ENCODE results near the gene CAPZA1. TPM values are rescaled to one million over a fixed set of nuclear protein-coding genes. Genes with fewer than 3 reads are reported as not detected.
A peak's percentile ranks its signal among the peaks of the same experiment; 100 is the strongest.

The CAPZA1 gene
- total and polyA plus RNA-seq, 10 of the 15 experiments (the other 5 are each of a cell fraction or from before 2014, with no cell fraction given), result 187 to 886 (median 278) TPM

DNA sequence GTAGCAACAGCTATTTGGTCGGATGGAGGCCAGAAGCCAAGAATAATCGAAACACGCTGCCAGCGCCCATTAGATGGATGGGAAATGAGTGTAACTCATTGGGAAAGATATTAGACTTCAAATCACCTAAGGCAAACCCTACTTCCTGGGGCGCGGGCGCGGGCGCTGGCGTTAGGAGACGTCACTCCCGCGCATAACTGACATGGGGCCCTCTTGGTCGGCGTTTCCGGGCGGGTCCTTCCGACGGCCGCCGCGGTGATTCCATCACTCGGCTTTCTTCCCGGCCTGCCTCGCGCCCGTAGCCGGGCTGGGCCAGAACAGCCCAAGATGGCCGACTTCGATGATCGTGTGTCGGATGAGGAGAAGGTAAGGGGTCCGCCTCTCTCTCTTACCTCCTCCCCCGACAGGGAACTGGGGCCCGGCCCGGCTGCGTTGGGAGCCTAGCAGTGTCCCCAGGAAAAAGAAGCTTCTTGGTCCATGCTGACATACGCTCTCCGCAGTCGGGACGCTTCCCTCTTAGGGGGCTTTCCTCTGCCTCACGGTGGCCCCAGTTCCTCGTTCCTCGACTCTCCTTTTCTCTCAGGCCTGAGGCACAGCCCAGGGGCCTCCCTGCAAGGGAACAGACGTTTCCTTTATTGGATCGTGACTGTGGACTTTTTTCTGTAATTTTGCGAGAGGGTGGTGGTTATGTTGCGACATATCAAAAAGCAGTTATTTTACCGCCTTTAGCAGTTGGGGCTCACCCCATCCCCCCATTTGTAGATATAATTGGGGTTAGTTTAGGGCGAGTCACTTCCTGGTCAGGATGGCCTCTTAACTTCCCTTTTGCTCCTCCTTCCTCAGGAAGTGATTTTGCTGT lies at the start of gene CAPZA1 (continued):
- TF ChIP-seq, protein P1, sequence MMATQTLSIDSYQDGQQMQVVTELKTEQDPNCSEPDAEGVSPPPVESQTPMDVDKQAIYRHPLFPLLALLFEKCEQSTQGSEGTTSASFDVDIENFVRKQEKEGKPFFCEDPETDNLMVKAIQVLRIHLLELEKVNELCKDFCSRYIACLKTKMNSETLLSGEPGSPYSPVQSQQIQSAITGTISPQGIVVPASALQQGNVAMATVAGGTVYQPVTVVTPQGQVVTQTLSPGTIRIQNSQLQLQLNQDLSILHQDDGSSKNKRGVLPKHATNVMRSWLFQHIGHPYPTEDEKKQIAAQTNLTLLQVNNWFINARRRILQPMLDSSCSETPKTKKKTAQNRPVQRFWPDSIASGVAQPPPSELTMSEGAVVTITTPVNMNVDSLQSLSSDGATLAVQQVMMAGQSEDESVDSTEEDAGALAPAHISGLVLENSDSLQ (IDR thresholded peaks at IDR 0.05), result peak; percentile 95
- TF ChIP-seq WRNIP1 (IDR thresholded peaks at IDR 0.05; ENCODE audit: borderline replicate concordance, low read depth, low read length) (0 out of 2 replicates have a peak, but pooled peaks have one; percentile 50), MEF2A (IDR thresholded peaks at IDR 0.05; ENCODE audit: insufficient read depth, low read depth, low read length) (no peak), LARP7 (IDR thresholded peaks at IDR 0.05) (peak; percentile 44; the same call in 1 of the 2 replicates), RELA (IDR thresholded peaks at IDR 0.05; ENCODE audit: borderline replicate concordance, partially characterized antibody) (no peak), NBN (IDR thresholded peaks at IDR 0.05) (peak; percentile 82), SP1 (IDR thresholded peaks at IDR 0.05; ENCODE audit: low read depth, low read length) (peak; percentile 10), CBX3 (IDR thresholded peaks at IDR 0.05; ENCODE audit: borderline replicate concordance, low read depth) (no peak), NFYB (IDR thresholded peaks at IDR 0.05; ENCODE audit: insufficient read depth, low read depth, low read length) (no peak), KDM1A (IDR thresholded peaks at IDR 0.05; ENCODE audit: borderline replicate concordance) (no peak), RAD51 (IDR thresholded peaks at IDR 0.05) (no peak), IKZF2 (IDR thresholded peaks at IDR 0.05) (no peak), SREBF1 (IDR thresholded peaks at IDR 0.05; ENCODE audit: low read length) (no peak)
- TF ChIP-seq, protein P2, sequence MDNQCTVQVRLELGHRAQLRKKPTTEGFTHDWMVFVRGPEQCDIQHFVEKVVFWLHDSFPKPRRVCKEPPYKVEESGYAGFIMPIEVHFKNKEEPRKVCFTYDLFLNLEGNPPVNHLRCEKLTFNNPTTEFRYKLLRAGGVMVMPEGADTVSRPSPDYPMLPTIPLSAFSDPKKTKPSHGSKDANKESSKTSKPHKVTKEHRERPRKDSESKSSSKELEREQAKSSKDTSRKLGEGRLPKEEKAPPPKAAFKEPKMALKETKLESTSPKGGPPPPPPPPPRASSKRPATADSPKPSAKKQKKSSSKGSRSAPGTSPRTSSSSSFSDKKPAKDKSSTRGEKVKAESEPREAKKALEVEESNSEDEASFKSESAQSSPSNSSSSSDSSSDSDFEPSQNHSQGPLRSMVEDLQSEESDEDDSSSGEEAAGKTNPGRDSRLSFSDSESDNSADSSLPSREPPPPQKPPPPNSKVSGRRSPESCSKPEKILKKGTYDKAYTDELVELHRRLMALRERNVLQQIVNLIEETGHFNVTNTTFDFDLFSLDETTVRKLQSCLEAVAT (IDR thresholded peaks at IDR 0.05), result peak; percentile 86; the same call in 1 of the 2 replicates
- TF ChIP-seq, protein P3, sequence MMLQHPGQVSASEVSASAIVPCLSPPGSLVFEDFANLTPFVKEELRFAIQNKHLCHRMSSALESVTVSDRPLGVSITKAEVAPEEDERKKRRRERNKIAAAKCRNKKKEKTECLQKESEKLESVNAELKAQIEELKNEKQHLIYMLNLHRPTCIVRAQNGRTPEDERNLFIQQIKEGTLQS (IDR thresholded peaks at IDR 0.05; ENCODE audit: borderline replicate concordance, extremely low read depth, low read depth, low read length), result no peak
- TF ChIP-seq, protein P4, sequence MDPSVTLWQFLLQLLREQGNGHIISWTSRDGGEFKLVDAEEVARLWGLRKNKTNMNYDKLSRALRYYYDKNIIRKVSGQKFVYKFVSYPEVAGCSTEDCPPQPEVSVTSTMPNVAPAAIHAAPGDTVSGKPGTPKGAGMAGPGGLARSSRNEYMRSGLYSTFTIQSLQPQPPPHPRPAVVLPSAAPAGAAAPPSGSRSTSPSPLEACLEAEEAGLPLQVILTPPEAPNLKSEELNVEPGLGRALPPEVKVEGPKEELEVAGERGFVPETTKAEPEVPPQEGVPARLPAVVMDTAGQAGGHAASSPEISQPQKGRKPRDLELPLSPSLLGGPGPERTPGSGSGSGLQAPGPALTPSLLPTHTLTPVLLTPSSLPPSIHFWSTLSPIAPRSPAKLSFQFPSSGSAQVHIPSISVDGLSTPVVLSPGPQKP (IDR thresholded peaks at IDR 0.05; ENCODE audit: low read depth, low read length), result peak; percentile 69
- TF ChIP-seq, protein P5, sequence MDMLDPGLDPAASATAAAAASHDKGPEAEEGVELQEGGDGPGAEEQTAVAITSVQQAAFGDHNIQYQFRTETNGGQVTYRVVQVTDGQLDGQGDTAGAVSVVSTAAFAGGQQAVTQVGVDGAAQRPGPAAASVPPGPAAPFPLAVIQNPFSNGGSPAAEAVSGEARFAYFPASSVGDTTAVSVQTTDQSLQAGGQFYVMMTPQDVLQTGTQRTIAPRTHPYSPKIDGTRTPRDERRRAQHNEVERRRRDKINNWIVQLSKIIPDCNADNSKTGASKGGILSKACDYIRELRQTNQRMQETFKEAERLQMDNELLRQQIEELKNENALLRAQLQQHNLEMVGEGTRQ (IDR thresholded peaks at IDR 0.05; ENCODE audit: borderline replicate concordance, low read depth, low read length), result no peak
